ENCODE results near the gene SRPRA.

The SRPRA gene, protein sequence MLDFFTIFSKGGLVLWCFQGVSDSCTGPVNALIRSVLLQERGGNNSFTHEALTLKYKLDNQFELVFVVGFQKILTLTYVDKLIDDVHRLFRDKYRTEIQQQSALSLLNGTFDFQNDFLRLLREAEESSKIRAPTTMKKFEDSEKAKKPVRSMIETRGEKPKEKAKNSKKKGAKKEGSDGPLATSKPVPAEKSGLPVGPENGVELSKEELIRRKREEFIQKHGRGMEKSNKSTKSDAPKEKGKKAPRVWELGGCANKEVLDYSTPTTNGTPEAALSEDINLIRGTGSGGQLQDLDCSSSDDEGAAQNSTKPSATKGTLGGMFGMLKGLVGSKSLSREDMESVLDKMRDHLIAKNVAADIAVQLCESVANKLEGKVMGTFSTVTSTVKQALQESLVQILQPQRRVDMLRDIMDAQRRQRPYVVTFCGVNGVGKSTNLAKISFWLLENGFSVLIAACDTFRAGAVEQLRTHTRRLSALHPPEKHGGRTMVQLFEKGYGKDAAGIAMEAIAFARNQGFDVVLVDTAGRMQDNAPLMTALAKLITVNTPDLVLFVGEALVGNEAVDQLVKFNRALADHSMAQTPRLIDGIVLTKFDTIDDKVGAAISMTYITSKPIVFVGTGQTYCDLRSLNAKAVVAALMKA

DNA sequence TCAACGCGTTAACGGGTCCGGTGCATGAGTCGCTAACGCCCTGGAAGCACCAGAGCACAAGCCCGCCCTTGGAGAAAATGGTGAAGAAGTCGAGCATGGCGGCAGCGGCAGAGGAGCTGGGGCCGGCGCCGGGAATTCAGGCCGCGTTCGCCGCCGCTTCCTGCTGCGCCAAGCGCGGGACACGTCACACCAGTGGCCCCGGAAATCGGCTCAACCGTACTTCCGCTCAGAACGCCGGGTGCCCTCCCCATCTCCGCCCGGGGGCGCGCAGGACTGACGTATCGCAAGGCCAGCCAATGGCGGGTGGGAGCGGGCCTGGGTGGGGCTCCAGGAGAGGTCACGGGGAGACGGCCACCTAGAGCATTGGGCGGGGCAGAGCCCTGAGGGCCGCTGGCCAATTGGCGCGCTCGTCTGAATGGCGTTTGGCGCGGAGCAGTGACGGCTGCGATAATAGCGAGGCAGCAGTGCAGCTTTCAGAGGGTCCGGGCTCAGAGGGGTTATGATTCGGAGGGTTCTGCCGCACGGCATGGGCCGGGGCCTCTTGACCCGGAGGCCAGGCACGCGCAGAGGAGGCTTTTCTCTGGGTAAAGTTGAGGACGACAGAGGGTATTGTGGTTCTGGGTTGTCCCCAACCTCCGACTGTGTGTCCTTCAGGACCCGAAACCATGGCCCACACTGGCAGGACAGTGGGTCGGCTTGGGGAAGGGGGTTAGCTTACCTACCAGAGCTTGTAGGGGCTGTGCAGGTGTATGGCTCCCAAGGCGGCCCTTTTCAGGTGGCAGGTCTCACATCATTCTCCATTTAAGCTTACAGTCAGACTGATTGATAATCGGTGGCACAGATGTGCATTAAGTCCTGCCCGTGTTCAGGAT lies at the start of gene SRPRA, which contains the start of gene FOXRED1:
Gene SRPRA (minus strand): TSS at position 188 of the 872 bp plus-strand sequence. CDS start 91 bp downstream, at position 97.
Gene FOXRED1 (plus strand): TSS at position 447 of the 872 bp plus-strand sequence. CDS start 53 bp downstream, at position 500.
- Histone ChIP-seq H3K9ac (ENCODE audit: low read depth, low read length) (peak within 1 kb of the TSS; percentile 90), H3K27me3 (ENCODE audit: insufficient read depth, low read length, poor library complexity) (no peaks in the 10 kb centered on the region), H3K27ac (ENCODE audit: low read length) (peak within 1 kb of the TSS; percentile 94), H3K9me3 (ENCODE audit: insufficient read depth, low read length, severe bottlenecking) (no peaks in the 10 kb centered on the region), H3K4me1 (ENCODE audit: insufficient read depth, low read length) (peaks cover 41% of the 10 kb centered on the region), H4K20me1 (ENCODE audit: insufficient read depth, low read length) (peaks cover 4% of the 10 kb centered on the region; the same call in 1 of the 2 replicates), H3K36me3 (ENCODE audit: insufficient read depth, low read length) (peaks cover 69% of the 10 kb centered on the region), H3K79me2 (ENCODE audit: insufficient read depth, low read length) (peaks cover 54% of the 10 kb centered on the region), H2AFZ (ENCODE audit: low read depth, low read length) (peak within 1 kb of the TSS; percentile 92), H3K4me3 (ENCODE audit: low read depth in 1 of 2, low read length in 2 of 2) (peak within 1 kb of the TSS; percentile 87 to 95), H3K4me2 (ENCODE audit: insufficient read depth, low read length) (peak within 1 kb of the TSS; percentile 92)
- peak; percentile 95 for ATAC-seq (ENCODE audit: insufficient read depth, low read depth)
- no peak for TF ChIP-seq EZH2 (IDR thresholded peaks at IDR 0.05; ENCODE audit: borderline replicate concordance, low read depth, low read length, severe bottlenecking)
- TF ChIP-seq, protein P1, sequence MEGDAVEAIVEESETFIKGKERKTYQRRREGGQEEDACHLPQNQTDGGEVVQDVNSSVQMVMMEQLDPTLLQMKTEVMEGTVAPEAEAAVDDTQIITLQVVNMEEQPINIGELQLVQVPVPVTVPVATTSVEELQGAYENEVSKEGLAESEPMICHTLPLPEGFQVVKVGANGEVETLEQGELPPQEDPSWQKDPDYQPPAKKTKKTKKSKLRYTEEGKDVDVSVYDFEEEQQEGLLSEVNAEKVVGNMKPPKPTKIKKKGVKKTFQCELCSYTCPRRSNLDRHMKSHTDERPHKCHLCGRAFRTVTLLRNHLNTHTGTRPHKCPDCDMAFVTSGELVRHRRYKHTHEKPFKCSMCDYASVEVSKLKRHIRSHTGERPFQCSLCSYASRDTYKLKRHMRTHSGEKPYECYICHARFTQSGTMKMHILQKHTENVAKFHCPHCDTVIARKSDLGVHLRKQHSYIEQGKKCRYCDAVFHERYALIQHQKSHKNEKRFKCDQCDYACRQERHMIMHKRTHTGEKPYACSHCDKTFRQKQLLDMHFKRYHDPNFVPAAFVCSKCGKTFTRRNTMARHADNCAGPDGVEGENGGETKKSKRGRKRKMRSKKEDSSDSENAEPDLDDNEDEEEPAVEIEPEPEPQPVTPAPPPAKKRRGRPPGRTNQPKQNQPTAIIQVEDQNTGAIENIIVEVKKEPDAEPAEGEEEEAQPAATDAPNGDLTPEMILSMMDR (IDR thresholded peaks at IDR 0.05; ENCODE audit: borderline replicate concordance, extremely low read depth, low read length, poor library complexity, severe bottlenecking): no peak
- DNase-seq: peak; percentile 100

DNA sequence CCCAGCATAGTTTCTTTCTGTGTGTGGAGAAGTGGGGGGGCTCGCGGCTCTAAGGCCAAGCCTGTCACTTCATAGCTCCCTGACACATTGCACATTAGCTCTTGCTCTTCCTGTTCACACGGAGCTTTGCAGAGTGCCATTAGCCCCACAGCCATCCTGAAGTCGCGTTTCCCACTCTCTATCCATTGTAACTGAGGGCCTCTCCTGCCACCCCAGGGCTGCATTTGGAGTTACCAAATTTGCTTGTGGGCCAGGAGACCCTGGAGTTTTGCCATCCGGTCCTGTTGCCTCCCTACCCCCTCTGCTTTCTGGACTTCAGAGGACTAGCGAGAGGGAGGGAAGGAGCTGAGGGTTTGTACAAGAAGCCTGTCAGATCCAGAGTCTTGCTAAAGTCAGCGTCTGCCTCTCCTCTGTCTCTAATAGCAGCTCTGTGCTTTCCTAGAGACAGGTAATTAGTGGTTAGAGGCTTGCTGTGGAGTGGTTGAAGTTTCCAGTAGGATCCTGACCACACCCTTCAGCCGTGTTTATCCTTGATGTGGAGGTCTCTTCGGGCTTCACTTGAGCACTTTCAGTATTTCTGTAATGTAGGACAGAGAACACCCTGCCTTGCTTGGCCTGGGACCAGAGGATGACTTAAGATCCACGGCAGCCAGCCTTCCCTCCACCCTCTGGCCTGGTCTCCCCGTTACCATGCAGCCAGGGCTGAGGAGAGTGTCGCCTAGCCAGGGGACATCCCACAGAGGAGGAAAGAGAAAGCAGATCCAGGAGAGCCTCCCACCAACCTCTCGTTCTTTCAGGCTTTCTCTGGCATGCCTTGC lies 49.3 kb upstream of the SRPRA start:
- peaks cover 21% of the 10 kb centered on the region for H3K79me2 ChIP-seq (ENCODE audit: insufficient read depth, low read length)
- DNase-seq: peak; percentile 86
- TF ChIP-seq EZH2 (IDR thresholded peaks at IDR 0.05; ENCODE audit: borderline replicate concordance, low read depth, low read length, severe bottlenecking): no peak
- TF ChIP-seq, protein P1 (IDR thresholded peaks at IDR 0.05; ENCODE audit: borderline replicate concordance, extremely low read depth, low read length, poor library complexity, severe bottlenecking): no peak
- H3K36me3 ChIP-seq (ENCODE audit: insufficient read depth, low read length): peaks cover 3% of the 10 kb centered on the region; the same call in 1 of the 2 replicates
- no peaks in the 10 kb centered on the region for H4K20me1 ChIP-seq (ENCODE audit: insufficient read depth, low read length)
- no peaks in the 10 kb centered on the region for H3K27me3 ChIP-seq (ENCODE audit: insufficient read depth, low read length, poor library complexity)
- peak overlapping the region; percentile 85 for H3K4me2 ChIP-seq (ENCODE audit: insufficient read depth, low read length)
- peaks cover 44% of the 10 kb centered on the region for H3K4me1 ChIP-seq (ENCODE audit: insufficient read depth, low read length)
- peak overlapping the region; percentile 67 for H3K9ac ChIP-seq (ENCODE audit: low read depth, low read length)
- peak overlapping the region; percentile 95 for H3K27ac ChIP-seq (ENCODE audit: low read length)
- H2AFZ ChIP-seq (ENCODE audit: low read depth, low read length): peak overlapping the region; percentile 72
- ATAC-seq (ENCODE audit: insufficient read depth, low read depth): peak; percentile 64
- peak overlapping the region in 1 of 2 experiments; percentile 51; a peak in 2 of 4 replicates for H3K4me3 ChIP-seq (ENCODE audit: low read depth in 1 of 2, low read length in 2 of 2)
- H3K9me3 ChIP-seq (ENCODE audit: insufficient read depth, low read length, severe bottlenecking): no peaks in the 10 kb centered on the region

DNA sequence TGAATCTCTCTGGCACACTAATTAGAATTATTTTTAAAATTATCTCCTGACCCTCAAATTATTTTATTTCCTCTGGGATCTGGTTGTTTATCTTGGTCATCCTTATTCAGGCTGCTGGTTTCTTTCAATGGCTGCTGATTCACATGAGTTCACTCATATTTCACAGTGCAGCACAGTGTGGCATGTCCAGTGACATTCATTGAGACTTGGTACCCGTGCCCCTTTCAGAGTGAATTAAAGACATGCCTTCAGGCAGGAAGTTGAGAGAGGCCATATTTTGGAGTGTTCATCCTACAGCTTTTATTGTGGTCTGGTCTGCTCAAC lies 48.7 kb upstream of the SRPRA start:
- ATAC-seq (ENCODE audit: insufficient read depth, low read depth): no peak
- peaks cover 21% of the 10 kb centered on the region for H3K79me2 ChIP-seq (ENCODE audit: insufficient read depth, low read length)

More for the DNA sequence above, 48.7 kb upstream of the SRPRA start:
- no peaks in the 10 kb centered on the region for H3K9me3 ChIP-seq (ENCODE audit: insufficient read depth, low read length, severe bottlenecking)
- TF ChIP-seq, protein P1 (IDR thresholded peaks at IDR 0.05; ENCODE audit: borderline replicate concordance, extremely low read depth, low read length, poor library complexity, severe bottlenecking): no peak
- no peak for TF ChIP-seq EZH2 (IDR thresholded peaks at IDR 0.05; ENCODE audit: borderline replicate concordance, low read depth, low read length, severe bottlenecking)
- H3K9ac ChIP-seq (ENCODE audit: low read depth, low read length): peak overlapping the region; percentile 67
- H3K27ac ChIP-seq (ENCODE audit: low read length): peak overlapping the region; percentile 95
- no peaks in the 10 kb centered on the region for H4K20me1 ChIP-seq (ENCODE audit: insufficient read depth, low read length)
- peak overlapping the region; percentile 85 for H3K4me2 ChIP-seq (ENCODE audit: insufficient read depth, low read length)
- no peaks in the 10 kb centered on the region for H3K27me3 ChIP-seq (ENCODE audit: insufficient read depth, low read length, poor library complexity)
- peak overlapping the region in 1 of 2 experiments; percentile 51; a peak in 2 of 4 replicates for H3K4me3 ChIP-seq (ENCODE audit: low read depth in 1 of 2, low read length in 2 of 2)
- peak overlapping the region; percentile 72 for H2AFZ ChIP-seq (ENCODE audit: low read depth, low read length)
- H3K36me3 ChIP-seq (ENCODE audit: insufficient read depth, low read length): peaks cover 3% of the 10 kb centered on the region; the same call in 1 of the 2 replicates
- DNase-seq: no peak
- peaks cover 44% of the 10 kb centered on the region for H3K4me1 ChIP-seq (ENCODE audit: insufficient read depth, low read length)

Measured in DND-41 (cell line).